GM23248 (cell line): ENCODE measurements around the gene RERE.

ENCODE experiments used
- EZH2 ChIP-seq: fragments of 200-600 bp; sonication (generic); IDR thresholded peaks from 2 replicates; pipeline ENCODE4 v1.6.1; 2018; ENCODE audit warnings: antibody characterized with exemption, mild to moderate bottlenecking; ENCODE audit not compliant: insufficient read depth, poor library complexity, severe bottlenecking
- EZH2phosphoT487 ChIP-seq: fragments of 200-600 bp; sonication (generic); IDR thresholded peaks from 2 replicates; pipeline ENCODE4 v1.6.1; 2018; ENCODE audit warnings: antibody characterized with exemption, moderate library complexity, mild to moderate bottlenecking, low read depth; ENCODE audit not compliant: insufficient read depth

DNA sequence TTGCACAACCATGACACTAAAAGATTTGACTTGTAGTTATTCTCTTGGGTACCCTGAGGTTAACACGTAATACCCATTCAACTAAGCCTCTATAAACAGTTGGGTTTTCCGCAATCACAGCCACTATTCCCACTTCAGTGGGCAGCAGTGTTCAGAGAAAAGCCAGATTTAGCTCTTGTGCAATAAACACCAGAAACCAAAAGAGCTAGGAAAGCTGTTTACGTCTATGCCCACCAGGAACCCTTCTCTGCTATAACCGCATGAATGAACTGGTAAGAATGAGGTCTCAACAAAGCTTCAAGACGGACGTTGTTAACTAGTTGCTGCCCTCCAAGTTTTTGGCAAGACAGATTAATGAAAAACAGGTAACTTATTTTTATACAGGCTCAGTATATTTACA, 398.3 kb downstream of the RERE start:
- no peak for TF ChIP-seq EZH2
- no peak for TF ChIP-seq EZH2phosphoT487
